Amniotic epithelial cell (primary cell): ENCODE data around the gene EDRF1.

ENCODE experiments used
- DNase-seq: peaks from one replicate; pipeline ENCODE4 v3.0.0-alpha.2; 2010; ENCODE audit warnings: low read depth

The EDRF1 gene

GRCh38 chr10:125762692-125763648 lies 43.5 kb downstream of the EDRF1 start:
- no peak for DNase-seq

GRCh38 chr10:125765835-125766234 lies 46.3 kb downstream of the EDRF1 start:
- no peak for DNase-seq

GRCh38 chr10:125766511-125766910 lies 47.0 kb downstream of the EDRF1 start:
- DNase-seq: no peak

- peak; percentile 29 for DNase-seq
Observed at GRCh38 chr10:125768219-125768855, 48.8 kb downstream of the EDRF1 start.

GRCh38 chr10:125769175-125769574 lies 49.7 kb downstream of the EDRF1 start:
- DNase-seq: no peak

GRCh38 chr10:125770844-125771243 lies 51.3 kb downstream of the EDRF1 start:
- no peak for DNase-seq

- no peak for DNase-seq
Observed at GRCh38 chr10:125772112-125772863, 52.8 kb downstream of the EDRF1 start.

- DNase-seq: no peak
Observed at GRCh38 chr10:125772864-125773180, 53.3 kb downstream of the EDRF1 start.

GRCh38 chr10:125773687-125774543 lies 54.4 kb downstream of the EDRF1 start:
- DNase-seq: no peak

GRCh38 chr10:125774581-125775191 lies 55.2 kb downstream of the EDRF1 start:
- no peak for DNase-seq

GRCh38 chr10:125775491-125776106 lies 56.1 kb downstream of the EDRF1 start, which contains the start of gene MMP21:
Gene MMP21 (minus strand): TSS chr10:125775821. CDS start chr10:125775821, 0 bp downstream.
- no peak for DNase-seq

GRCh38 chr10:125777806-125778205 lies 58.3 kb downstream of the EDRF1 start:
- no peak for DNase-seq

GRCh38 chr10:125778556-125778955 lies 59.0 kb downstream of the EDRF1 start:
- no peak for DNase-seq

GRCh38 chr10:125779403-125780327 lies 60.2 kb downstream of the EDRF1 start:
- no peak for DNase-seq

- no peak for DNase-seq
Observed at GRCh38 chr10:125781374-125781773, 61.9 kb downstream of the EDRF1 start.

- DNase-seq: no peak
Observed at GRCh38 chr10:125782054-125782453, 62.5 kb downstream of the EDRF1 start.

GRCh38 chr10:125782616-125783015 lies 63.1 kb downstream of the EDRF1 start:
- DNase-seq: no peak

GRCh38 chr10:125783408-125783807 lies 63.9 kb downstream of the EDRF1 start:
- DNase-seq: no peak

GRCh38 chr10:125783957-125784356 lies 64.4 kb downstream of the EDRF1 start:
- DNase-seq: peak; percentile 34

- DNase-seq: no peak
Observed at GRCh38 chr10:125785791-125786190, 66.3 kb downstream of the EDRF1 start.
